GM18507 (cell line): ENCODE data around the gene SULT1A4.
"Not testable (repeated sequence)": the region's sequence is repeated elsewhere in the genome, so short reads cannot be mapped to it uniquely, and the experiment has no call there.

Source experiments
- DNase-seq: peaks from one replicate; pipeline ENCODE4 v3.0.0; 2011; ENCODE audit warnings: low read depth; ENCODE audit not compliant: insufficient read length; ENCODE audit errors: extremely low spot score
- FAIRE-seq: peaks from 2 replicates; lab custom pipeline; 2011; peaks lifted over from hg19 to GRCh38; lab: Jason Lieb, UNC

Gene SULT1A4

GRCh38 chr16:29459706-29460646, at the start of gene SULT1A4:
SULT1A4 (plus strand) TSS chr16:29459913; CDS start chr16:29461386, 1,473 bp downstream.
- DNase-seq, FAIRE-seq: not testable (repeated sequence)

GRCh38 chr16:29423587-29423986, 36.1 kb upstream of the SULT1A4 start:
- FAIRE-seq, DNase-seq: not testable (repeated sequence)

- not testable (repeated sequence) for FAIRE-seq, DNase-seq
Measured at GRCh38 chr16:29425390-29425789, 34.3 kb upstream of the SULT1A4 start.

GRCh38 chr16:29453754-29454153, 6.0 kb upstream of the SULT1A4 start:
- not testable (repeated sequence) for FAIRE-seq, DNase-seq

GRCh38 chr16:29454269-29454668, 5.4 kb upstream of the SULT1A4 start, which contains the start of the genes BOLA2 and SLX1B:
BOLA2 (minus strand) TSS chr16:29454351; CDS start chr16:29454253, 98 bp downstream.
SLX1B (plus strand) TSS chr16:29454533.
- FAIRE-seq, result peak; percentile 100
- not testable (repeated sequence) for DNase-seq

GRCh38 chr16:29454828-29455227, 4.9 kb upstream of the SULT1A4 start:
- not testable (repeated sequence) for DNase-seq
- FAIRE-seq, result peak; percentile 88

GRCh38 chr16:29457660-29458059, 2.1 kb upstream of the SULT1A4 start:
- not testable (repeated sequence) for FAIRE-seq

GRCh38 chr16:29460647-29461030, 926 bp downstream of the SULT1A4 start:
- FAIRE-seq, DNase-seq: not testable (repeated sequence)

More at GRCh38 chr16:29457660-29458059, 2.1 kb upstream of the SULT1A4 start:
- not testable (repeated sequence) for DNase-seq

- FAIRE-seq, DNase-seq: not testable (repeated sequence)
Measured at GRCh38 chr16:29465985-29466824, 6.5 kb downstream of the SULT1A4 start.

GRCh38 chr16:29466904-29467303, 7.2 kb downstream of the SULT1A4 start:
- DNase-seq, FAIRE-seq: not testable (repeated sequence)

GRCh38 chr16:29467654-29468366, 8.1 kb downstream of the SULT1A4 start:
- FAIRE-seq, DNase-seq: not testable (repeated sequence)

- DNase-seq, result not testable (repeated sequence)
- FAIRE-seq, result peak; percentile 21
Measured at GRCh38 chr16:29469660-29470059, 9.9 kb downstream of the SULT1A4 start.

- not testable (repeated sequence) for FAIRE-seq, DNase-seq
Measured at GRCh38 chr16:29472065-29472464, 12.4 kb downstream of the SULT1A4 start.

- DNase-seq, FAIRE-seq: not testable (repeated sequence)
Measured at GRCh38 chr16:29482276-29482675, 22.6 kb downstream of the SULT1A4 start.

GRCh38 chr16:29506308-29506707, 46.6 kb downstream of the SULT1A4 start, which contains the start of gene NPIPB12:
NPIPB12 (minus strand) TSS chr16:29506408.
- FAIRE-seq, DNase-seq: not testable (repeated sequence)
